DMS114 treated with DMSO at 0.1 percent for 48 hours (cell line): Measurements from ENCODE around the gene AGPAT3.
"Not testable (repeated sequence)": the region's sequence is repeated elsewhere in the genome, so short reads cannot be mapped to it uniquely, and the experiment has no call there.

Experiments
- DNase-seq: peaks from one replicate; lab custom pipeline; 2025; ENCODE audit not compliant: unreplicated experiment; lab: John Stamatoyannopoulos, UW

The AGPAT3 gene

GRCh38 chr21:43881935-43882334, 16.9 kb downstream of the AGPAT3 start:
- no peak for DNase-seq

- no peak for DNase-seq
These were observed 18.0 kb downstream of the AGPAT3 start for GRCh38 chr21:43882952-43883545.

GRCh38 chr21:43884012-43884860, 19.2 kb downstream of the AGPAT3 start:
- no peak for DNase-seq

GRCh38 chr21:43884861-43885417, 19.9 kb downstream of the AGPAT3 start:
- DNase-seq, result no peak

- no peak for DNase-seq
These were observed 20.7 kb downstream of the AGPAT3 start for GRCh38 chr21:43885721-43886120.

- no peak for DNase-seq
These were observed 21.5 kb downstream of the AGPAT3 start for GRCh38 chr21:43886565-43886964.

GRCh38 chr21:43889069-43889468, 24.0 kb downstream of the AGPAT3 start:
- DNase-seq, result no peak

- no peak for DNase-seq
These were observed 25.0 kb downstream of the AGPAT3 start for GRCh38 chr21:43890042-43890441.

GRCh38 chr21:43892334-43892733, 27.3 kb downstream of the AGPAT3 start:
- no peak for DNase-seq

GRCh38 chr21:43892984-43893535, 28.0 kb downstream of the AGPAT3 start:
- no peak for DNase-seq

GRCh38 chr21:43893536-43894205, 28.6 kb downstream of the AGPAT3 start:
- no peak for DNase-seq

- DNase-seq, result no peak
These were observed 29.2 kb downstream of the AGPAT3 start for GRCh38 chr21:43894206-43894577.

- no peak for DNase-seq
These were observed 30.2 kb downstream of the AGPAT3 start for GRCh38 chr21:43895196-43895595.

- DNase-seq, result not testable (repeated sequence)
These were observed 31.8 kb downstream of the AGPAT3 start for GRCh38 chr21:43896696-43897299.

- no peak for DNase-seq
These were observed 34.5 kb downstream of the AGPAT3 start for GRCh38 chr21:43899307-43900077.

GRCh38 chr21:43900078-43900385, 35.0 kb downstream of the AGPAT3 start:
- DNase-seq, result no peak

GRCh38 chr21:43900690-43901089, 35.7 kb downstream of the AGPAT3 start:
- DNase-seq, result no peak

- no peak for DNase-seq
These were observed 37.4 kb downstream of the AGPAT3 start for GRCh38 chr21:43902441-43902840.

GRCh38 chr21:43903451-43904091, 38.5 kb downstream of the AGPAT3 start:
- no peak for DNase-seq

- no peak for DNase-seq
These were observed 39.3 kb downstream of the AGPAT3 start for GRCh38 chr21:43904331-43904781.
